GM21723 (cell line): ENCODE measurements around the gene UBR3.
"Not testable (repeated sequence)": the region's sequence is repeated elsewhere in the genome, so short reads cannot be mapped to it uniquely, and the experiment has no call there.

Source experiments
- ATAC-seq: cut with Tn5 transposase; IDR thresholded peaks from one replicate; pipeline ENCODE4 v1.9.1; 2021; ENCODE audit warnings: mild to moderate bottlenecking, moderate library complexity; ENCODE audit not compliant: unreplicated experiment

UBR3 gene

DNA sequence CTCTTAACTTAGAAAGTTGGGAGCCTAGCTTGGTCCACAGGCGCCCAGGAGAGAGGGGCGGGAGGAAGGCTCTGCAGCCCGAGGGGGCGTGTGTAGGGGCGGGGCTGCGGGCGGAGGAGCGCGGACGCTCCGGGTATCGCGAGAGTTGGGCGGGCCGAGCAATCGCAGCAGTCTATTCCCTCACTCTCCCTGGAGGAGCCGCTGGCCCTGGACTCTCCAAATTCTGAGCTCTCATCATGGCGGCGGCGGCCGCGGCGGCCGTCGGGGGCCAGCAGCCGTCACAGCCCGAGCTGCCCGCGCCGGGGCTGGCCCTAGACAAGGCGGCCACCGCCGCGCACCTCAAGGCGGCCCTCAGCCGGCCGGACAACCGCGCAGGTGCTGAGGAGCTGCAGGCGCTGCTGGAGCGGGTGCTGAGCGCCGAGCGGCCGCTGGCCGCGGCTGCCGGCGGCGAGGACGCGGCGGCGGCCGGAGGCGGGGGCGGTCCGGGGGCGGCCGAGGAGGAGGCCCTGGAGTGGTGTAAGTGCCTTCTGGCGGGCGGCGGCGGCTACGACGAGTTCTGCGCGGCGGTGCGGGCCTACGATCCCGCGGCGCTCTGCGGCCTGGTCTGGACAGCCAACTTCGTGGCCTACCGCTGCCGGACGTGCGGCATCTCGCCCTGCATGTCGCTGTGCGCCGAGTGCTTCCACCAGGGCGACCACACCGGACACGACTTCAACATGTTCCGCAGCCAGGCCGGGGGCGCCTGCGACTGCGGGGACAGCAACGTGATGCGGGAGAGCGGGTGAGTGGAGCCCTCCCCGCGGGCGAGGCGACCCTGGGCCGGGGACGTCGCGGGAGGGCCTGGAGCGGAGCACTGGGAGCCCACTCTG is at the start of gene UBR3:
Gene UBR3, plus strand, starts transcription at position 183 of the 869 bp plus-strand sequence. Its CDS starts 54 bp downstream, at position 237.
- ATAC-seq, result peak; percentile 83

- no peak for ATAC-seq
These were observed 48.8 kb upstream of the UBR3 start for GRCh38 chr2:169778446-169778845.

- ATAC-seq, result no peak
These were observed 45.8 kb upstream of the UBR3 start for GRCh38 chr2:169781249-169782013.

DNA sequence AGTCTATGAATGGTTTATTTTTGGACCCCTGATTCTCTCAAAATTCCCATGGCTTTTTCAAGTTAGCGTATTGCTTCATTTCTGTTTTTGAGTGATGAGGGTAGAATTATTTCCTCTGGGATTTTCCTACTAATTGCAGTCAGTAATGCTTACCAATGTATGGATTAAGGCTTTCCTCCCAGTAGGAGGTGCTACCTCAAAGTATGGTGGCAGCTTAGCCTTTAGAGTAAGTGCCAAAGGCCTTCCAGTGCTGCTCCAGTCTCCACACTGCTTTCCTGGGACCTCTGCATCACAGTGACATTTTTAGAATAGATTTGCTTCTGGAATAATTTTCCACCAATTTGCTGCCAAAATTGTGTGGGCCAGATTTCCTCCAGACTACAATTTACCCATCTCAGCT is 44.7 kb upstream of the UBR3 start:
- ATAC-seq, result no peak

DNA sequence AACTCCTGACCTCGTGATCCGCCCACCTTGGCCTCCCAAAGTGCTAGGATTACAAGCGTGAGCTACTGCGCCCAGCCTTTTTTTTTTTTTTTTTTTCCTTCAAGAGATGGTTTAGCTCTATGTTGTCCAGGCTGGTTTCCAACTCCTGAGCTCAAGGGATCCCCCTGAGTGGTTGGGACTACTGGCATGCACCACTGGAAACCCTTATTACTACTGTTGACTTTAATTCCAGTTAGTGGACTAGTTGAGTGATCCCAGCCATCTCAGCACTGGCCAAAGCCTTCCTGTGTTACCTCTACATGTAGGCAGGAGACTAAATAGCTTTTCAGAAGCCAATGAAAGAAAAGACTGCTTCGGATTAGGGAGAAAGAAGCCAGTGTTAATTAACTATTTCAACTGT is 36.7 kb upstream of the UBR3 start:
- no peak for ATAC-seq

GRCh38 chr2:169795181-169795580 is 32.1 kb upstream of the UBR3 start:
- no peak for ATAC-seq

DNA sequence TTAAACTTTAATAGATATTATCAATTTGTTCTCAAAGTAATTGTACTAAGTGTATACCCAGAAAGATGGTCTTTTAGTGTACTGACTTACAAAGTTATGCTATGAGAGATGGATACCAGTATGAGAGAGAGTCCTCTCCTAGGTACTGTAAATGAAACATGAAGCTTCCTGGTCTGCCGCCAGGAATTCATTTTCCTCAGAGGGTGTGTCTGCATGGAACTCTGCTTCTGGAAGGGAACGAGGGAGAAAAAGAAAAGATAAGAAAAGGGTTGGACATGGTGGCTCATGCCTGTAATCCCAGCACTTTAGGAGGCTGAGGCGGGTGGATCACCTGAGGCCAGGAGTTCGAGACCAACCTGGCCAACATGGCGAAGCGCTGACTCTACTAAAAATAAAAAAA is 30.8 kb upstream of the UBR3 start:
- ATAC-seq, result no peak

DNA sequence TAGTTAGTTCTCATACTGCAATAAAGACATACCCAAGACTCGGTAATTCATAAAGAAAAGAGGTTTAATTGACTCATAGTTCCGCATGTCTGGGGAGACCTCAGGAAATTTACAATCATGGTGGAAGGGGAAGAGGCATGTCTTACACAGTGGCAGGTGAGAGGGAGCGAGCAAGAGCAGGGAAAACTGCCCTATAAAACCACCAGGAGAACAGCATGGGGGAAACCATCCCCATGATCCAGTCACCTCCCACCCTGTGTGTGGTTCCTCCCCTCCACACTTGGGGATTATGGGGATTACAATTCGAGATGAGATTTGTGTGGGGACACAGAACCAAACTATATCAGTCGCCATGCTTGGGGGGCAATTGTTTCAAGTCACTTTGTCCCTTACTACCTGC is 29.7 kb upstream of the UBR3 start:
- ATAC-seq, result no peak

DNA sequence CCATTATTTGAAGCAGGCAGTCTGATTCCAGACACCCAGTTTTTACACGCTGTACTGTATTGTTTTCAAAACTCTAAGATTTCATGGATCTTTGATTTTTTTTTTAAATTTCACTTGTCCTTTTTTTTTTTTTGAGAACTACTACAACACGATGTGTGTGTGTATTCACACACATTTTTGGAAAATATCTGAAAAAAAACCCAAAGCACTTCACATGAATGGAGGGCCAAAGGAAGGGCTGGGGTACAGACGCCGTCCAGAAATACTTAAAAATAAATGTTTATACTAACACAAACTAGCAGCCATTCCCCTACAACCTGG is 28.9 kb upstream of the UBR3 start:
- no peak for ATAC-seq

- peak; percentile 96 for ATAC-seq
These were observed 28.3 kb upstream of the UBR3 start, which contains the start of gene SSB for GRCh38 chr2:169798718-169799592. Gene SSB (plus strand): TSS chr2:169798871. CDS start chr2:169800961, 2,090 bp downstream.

- no peak for ATAC-seq
These were observed 23.8 kb upstream of the UBR3 start for GRCh38 chr2:169803480-169803879.

DNA sequence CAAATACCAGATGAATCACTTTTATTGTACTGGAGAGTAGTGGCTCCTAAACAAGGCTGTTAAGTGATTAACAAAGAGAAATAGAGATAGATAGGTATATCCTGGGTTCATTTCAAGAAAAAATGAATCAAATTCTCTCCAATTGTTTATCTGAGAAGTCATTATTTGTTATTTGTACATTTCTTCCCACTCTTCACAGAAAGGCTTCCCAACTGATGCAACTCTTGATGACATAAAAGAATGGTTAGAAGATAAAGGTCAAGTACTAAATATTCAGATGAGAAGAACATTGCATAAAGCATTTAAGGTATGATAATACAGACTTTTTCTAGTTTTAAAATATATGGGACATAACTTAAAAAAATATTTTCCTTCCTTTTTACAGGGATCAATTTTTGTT is 20.7 kb upstream of the UBR3 start:
- ATAC-seq, result no peak

DNA sequence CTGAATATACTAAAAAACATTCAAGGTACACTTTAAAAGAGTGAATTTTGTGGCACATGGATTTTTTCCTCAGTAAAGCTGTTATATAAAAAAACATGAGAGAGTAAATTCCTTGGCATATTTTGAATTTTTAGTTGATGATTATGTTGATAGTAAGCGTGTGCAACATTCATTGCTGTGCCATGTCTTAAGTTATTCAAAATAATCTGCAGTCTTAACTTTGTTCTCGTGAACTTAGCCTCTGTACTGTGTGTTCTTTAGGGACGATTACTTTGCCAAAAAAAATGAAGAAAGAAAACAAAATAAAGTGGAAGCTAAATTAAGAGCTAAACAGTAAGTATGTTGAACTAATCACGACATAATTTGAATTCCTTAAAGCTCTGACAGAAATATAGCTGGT is 19.0 kb upstream of the UBR3 start:
- no peak for ATAC-seq

- ATAC-seq, result no peak
These were observed 11.4 kb upstream of the UBR3 start for GRCh38 chr2:169815849-169816248.

GRCh38 chr2:169816961-169817360 is 10.3 kb upstream of the UBR3 start:
- not testable (repeated sequence) for ATAC-seq

- ATAC-seq, result not testable (repeated sequence)
These were observed 9.9 kb upstream of the UBR3 start for GRCh38 chr2:169817369-169817768.

DNA sequence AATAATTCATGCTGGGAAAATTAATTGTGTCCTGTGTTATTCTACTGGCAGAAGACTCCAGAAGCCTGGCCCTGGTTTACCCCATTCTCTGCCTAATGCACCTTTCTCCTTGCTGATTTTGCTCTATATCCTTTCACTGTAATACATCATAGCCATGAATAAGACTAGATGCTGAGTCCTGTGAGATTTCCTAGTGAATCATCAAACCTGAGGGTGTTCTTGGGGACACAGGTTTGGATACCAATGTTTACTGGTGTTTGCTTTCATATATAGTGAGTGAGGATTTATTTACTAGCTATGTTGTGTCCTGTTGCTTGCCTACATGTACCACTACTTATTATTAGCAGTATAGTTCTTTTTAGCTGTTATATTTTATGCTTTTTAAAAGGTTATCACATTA is 9.0 kb upstream of the UBR3 start:
- ATAC-seq, result no peak

DNA sequence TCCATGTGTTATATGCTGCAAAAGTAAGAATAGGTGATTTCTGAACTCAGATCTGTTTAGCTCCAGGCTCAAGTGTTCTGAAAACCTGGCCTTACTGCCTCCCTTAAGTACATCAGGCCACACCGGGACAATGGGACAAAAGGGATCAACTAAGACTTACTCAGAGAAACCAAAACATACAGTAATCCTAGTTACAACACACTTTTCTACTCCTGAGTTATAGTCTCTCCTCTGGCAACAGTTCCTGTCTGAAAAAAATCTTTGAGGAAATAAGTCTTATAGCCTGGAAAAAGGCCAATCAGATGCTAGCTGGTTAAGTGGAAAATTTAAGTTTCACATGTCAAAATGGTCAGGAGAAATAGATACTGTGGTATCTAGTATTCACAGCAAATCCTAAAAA is 8.1 kb upstream of the UBR3 start:
- ATAC-seq, result no peak

GRCh38 chr2:169820101-169820500 is 7.2 kb upstream of the UBR3 start:
- ATAC-seq, result not testable (repeated sequence)

DNA sequence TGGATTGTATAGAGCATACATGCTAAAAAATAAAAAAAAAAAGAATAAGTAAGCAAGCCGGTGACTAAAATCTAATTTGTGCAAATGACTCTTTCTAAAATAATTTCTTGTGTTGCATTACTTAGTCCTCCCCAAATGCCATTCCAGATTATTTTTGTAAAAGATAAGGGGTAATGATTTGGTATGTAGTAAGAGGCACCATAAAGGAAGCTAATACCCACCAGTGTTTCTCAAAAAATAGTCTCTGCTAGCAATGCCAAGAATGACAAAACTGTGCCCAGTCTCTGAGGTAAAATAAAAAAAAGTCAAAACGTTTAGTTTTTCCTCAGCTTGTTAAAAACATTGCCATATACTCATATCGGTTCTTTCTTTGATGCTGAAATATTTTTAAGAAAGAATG is 5.2 kb upstream of the UBR3 start:
- no peak for ATAC-seq

GRCh38 chr2:169822785-169823392 is 4.4 kb upstream of the UBR3 start:
- no peak for ATAC-seq
